HL-60 (cell line): ENCODE measurements around the gene CBLB.

Source experiments
- DNase-seq, 2 experiments: peaks; one replicate each; pipeline ENCODE4 v3.0.0-alpha.2; 2010 to 2020; ENCODE audit warnings: low read depth in 1 of 2, low spot score in 1 of 2
- H3K27ac ChIP-seq: fragments of 250-450 bp; sonication (Bioruptor Pico); replicated peaks from 2 replicates; pipeline ENCODE4 v1.5.1; 2020; ENCODE audit warnings: mild to moderate bottlenecking, moderate library complexity
- H3K27me3 ChIP-seq: fragments of 250-450 bp; sonication (Bioruptor Pico); 2 replicates; pipeline ENCODE4 v1.5.1; 2021; ENCODE audit warnings: mild to moderate bottlenecking, moderate library complexity; ENCODE audit not compliant: insufficient read depth, poor library complexity, severe bottlenecking
- H3K4me3 ChIP-seq: replicated peaks from 2 replicates; pipeline ENCODE4 v1.5.1; 2011; ENCODE audit warnings: mild to moderate bottlenecking, control low read depth, low read length; ENCODE audit not compliant: insufficient read depth
- CTCF ChIP-seq: IDR thresholded peaks from one replicate; pipeline ENCODE4 v1.5.1; 2011; ENCODE audit warnings: low read length, control low read depth, inconsistent platforms; ENCODE audit not compliant: insufficient read depth
- GABPA ChIP-seq: IDR thresholded peaks from 2 replicates; pipeline ENCODE4 v1.6.1; 2012; ENCODE audit warnings: low read depth
- POLR2AphosphoS5 ChIP-seq: IDR thresholded peaks from 2 replicates; pipeline ENCODE4 v1.6.1; 2012; ENCODE audit warnings: low read depth
- REST ChIP-seq: IDR thresholded peaks from 2 replicates; pipeline ENCODE4 v1.6.1; 2012; ENCODE audit warnings: low read depth; ENCODE audit not compliant: insufficient replicate concordance
- SPI1 ChIP-seq: IDR thresholded peaks from 2 replicates; pipeline ENCODE4 v1.6.1; 2012; ENCODE audit warnings: low read depth, mild to moderate bottlenecking, borderline replicate concordance

CBLB gene

GRCh38 chr3:105715372-105715771 is 153.4 kb downstream of the CBLB start:
- Histone ChIP-seq H3K27me3 (no peaks in the 10 kb centered on the region), H3K4me3 (no peak overlapping the region), H3K27ac (no peak overlapping the region)
- DNase-seq = no peak
- TF ChIP-seq CTCF (no peak), GABPA (no peak), REST (no peak)

- TF ChIP-seq POLR2AphosphoS5 (no peak), SPI1 (no peak), REST (no peak), CTCF (no peak), GABPA (no peak)
- no peak overlapping the region for H3K4me3 ChIP-seq
- no peaks in the 10 kb centered on the region for H3K27me3 ChIP-seq
- no peak for DNase-seq
- H3K27ac ChIP-seq = no peak overlapping the region
These were observed 154.4 kb downstream of the CBLB start for GRCh38 chr3:105714453-105714852.

GRCh38 chr3:105708980-105709379 is 159.8 kb downstream of the CBLB start:
- TF ChIP-seq POLR2AphosphoS5 (no peak), SPI1 (no peak), REST (no peak)
- H3K27ac ChIP-seq = no peak overlapping the region
- H3K27me3 ChIP-seq = no peaks in the 10 kb centered on the region
- DNase-seq = no peak
- no peak overlapping the region for H3K4me3 ChIP-seq

GRCh38 chr3:105707009-105707408 is 161.8 kb downstream of the CBLB start:
- Histone ChIP-seq H3K4me3 (no peak overlapping the region), H3K27ac (no peak overlapping the region), H3K27me3 (no peaks in the 10 kb centered on the region)
- no peak for TF ChIP-seq REST
- TF ChIP-seq GABPA = no peak
- TF ChIP-seq CTCF = no peak
- no peak for TF ChIP-seq SPI1
- TF ChIP-seq POLR2AphosphoS5 = no peak
- DNase-seq = no peak
